Measurements from ENCODE around the gene PLCB1.

PLCB1 gene

DNA sequence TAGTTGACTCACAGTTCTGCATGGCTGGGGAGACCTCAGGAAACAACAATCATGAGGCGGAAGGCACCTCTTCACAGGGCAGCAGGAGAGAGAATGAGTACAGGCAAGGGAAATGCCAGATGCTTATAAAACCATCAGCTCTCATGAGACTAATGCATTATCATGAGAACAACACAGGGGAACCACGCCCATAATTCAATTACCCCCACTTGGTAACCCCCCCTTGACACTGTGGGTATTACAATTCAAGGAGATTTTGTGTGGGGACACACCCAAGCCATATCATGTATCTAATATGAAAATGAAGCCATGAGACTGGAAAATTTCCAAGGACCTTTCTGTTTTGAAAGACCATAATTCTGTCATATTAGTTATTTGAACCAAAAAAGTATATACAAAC is 594.4 kb downstream of the PLCB1 start:
- Histone ChIP-seq H3K4me3 (no peak overlapping the region), H3K27ac (no peak overlapping the region)
- no peak for TF ChIP-seq CTCF (IDR thresholded peaks at IDR 0.05)
- DNase-seq (ENCODE audit: low spot score), result no peak

GRCh38 chr20:8735014-8735413 is 602.9 kb downstream of the PLCB1 start:
- TF ChIP-seq CTCF (IDR thresholded peaks at IDR 0.05), result no peak

GRCh38 chr20:8735674-8736073 is 603.6 kb downstream of the PLCB1 start:
- Histone ChIP-seq H3K27ac (no peak overlapping the region), H3K4me3 (no peak overlapping the region)
- TF ChIP-seq CTCF (IDR thresholded peaks at IDR 0.05), result no peak
- no peak for DNase-seq (ENCODE audit: low spot score)

More at GRCh38 chr20:8735014-8735413, 602.9 kb downstream of the PLCB1 start:
- Histone ChIP-seq H3K4me3 (no peak overlapping the region), H3K27ac (no peak overlapping the region)
- DNase-seq (ENCODE audit: low spot score), result no peak

GRCh38 chr20:8740265-8740664 is 608.2 kb downstream of the PLCB1 start:
- Histone ChIP-seq H3K4me3 (no peak overlapping the region), H3K27ac (no peak overlapping the region)
- no peak for DNase-seq (ENCODE audit: low spot score)
- no peak for TF ChIP-seq CTCF (IDR thresholded peaks at IDR 0.05)

GRCh38 chr20:8744228-8744844 is 612.3 kb downstream of the PLCB1 start:
- no peak for DNase-seq (ENCODE audit: low spot score)
- no peak for TF ChIP-seq CTCF (IDR thresholded peaks at IDR 0.05)
- no peak overlapping the region for H3K27ac ChIP-seq
- H3K4me3 ChIP-seq, result no peak overlapping the region

DNA sequence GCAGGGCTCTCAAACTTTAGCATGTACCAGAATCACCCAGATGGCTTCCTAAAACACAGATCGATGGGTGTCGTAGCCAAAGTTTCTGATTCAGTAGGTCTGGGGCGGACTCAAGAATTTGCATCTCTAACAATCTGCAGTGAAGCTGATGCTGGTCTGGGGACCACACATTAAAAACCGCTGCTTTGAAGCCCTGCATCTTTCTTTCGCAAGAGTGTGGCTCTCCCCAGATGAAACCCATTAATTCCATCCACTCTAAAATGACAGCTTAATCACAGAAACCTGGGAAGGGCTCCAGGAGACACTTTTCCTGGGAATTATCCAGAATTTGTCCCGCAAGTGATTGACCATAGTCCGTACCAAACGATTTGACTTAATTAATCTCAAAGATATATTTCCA is 617.0 kb downstream of the PLCB1 start:
- no peak for DNase-seq (ENCODE audit: low spot score)
- no peak for TF ChIP-seq CTCF (IDR thresholded peaks at IDR 0.05)

DNA sequence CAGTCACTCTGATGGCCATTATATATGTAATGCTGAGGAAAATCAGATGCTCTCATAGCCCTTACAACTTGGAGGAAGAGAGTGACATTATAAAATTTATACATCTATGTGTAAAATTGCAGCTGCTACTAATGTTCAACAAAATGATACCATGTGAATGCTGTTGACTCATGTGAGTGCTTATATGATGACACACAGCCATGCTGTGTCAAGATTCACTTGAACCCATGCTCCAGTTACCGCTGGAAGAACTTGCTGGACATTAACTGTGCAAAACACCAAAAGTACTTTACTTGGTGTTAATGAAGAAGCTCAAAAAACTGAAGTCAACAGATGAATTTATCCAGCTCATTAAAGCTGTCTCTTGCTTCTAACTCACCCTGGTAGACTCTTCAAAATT is 617.9 kb downstream of the PLCB1 start:
- no peak overlapping the region for H3K4me3 ChIP-seq
- no peak overlapping the region for H3K27ac ChIP-seq
- no peak for TF ChIP-seq CTCF (IDR thresholded peaks at IDR 0.05)
- no peak for DNase-seq (ENCODE audit: low spot score)

More for the DNA sequence above, 617.0 kb downstream of the PLCB1 start:
- no peak overlapping the region for H3K4me3 ChIP-seq
- no peak overlapping the region for H3K27ac ChIP-seq
